Measurements from ENCODE around the gene PPARG. TPM values are rescaled to one million over a fixed set of nuclear protein-coding genes. Genes with fewer than 3 reads are reported as not detected.

The PPARG gene
- total RNA-seq, 4 donors from 2014 or later, result 199 to 374 (median 218) TPM

GRCh38 chr3:12470111-12470510 is 181.2 kb downstream of the PPARG start:
- DNase-seq (ENCODE audit: low spot score) (no peak), ATAC-seq (ENCODE audit: low FRiP score) (no peak)
- no peak for TF ChIP-seq CTCF (IDR thresholded peaks at IDR 0.05)

GRCh38 chr3:12470680-12471079 is 181.8 kb downstream of the PPARG start:
- ATAC-seq (ENCODE audit: low FRiP score) (no peak), DNase-seq (ENCODE audit: low spot score) (no peak)

GRCh38 chr3:12471241-12471640 is 182.4 kb downstream of the PPARG start:
- TF ChIP-seq CTCF (IDR thresholded peaks at IDR 0.05), result no peak
- DNase-seq (ENCODE audit: low spot score) (no peak), ATAC-seq (ENCODE audit: low FRiP score) (no peak)

More at GRCh38 chr3:12470680-12471079, 181.8 kb downstream of the PPARG start:
- no peak for TF ChIP-seq CTCF (IDR thresholded peaks at IDR 0.05)

- ATAC-seq (ENCODE audit: low FRiP score) (no peak), DNase-seq (ENCODE audit: low spot score) (no peak)
- no peak for TF ChIP-seq CTCF (IDR thresholded peaks at IDR 0.05)
Observed at GRCh38 chr3:12472000-12472610, 183.2 kb downstream of the PPARG start.

GRCh38 chr3:12472796-12473195 is 183.9 kb downstream of the PPARG start:
- no peak for ATAC-seq (ENCODE audit: low FRiP score)
- no peak for TF ChIP-seq CTCF (IDR thresholded peaks at IDR 0.05)

GRCh38 chr3:12473511-12473910 is 184.6 kb downstream of the PPARG start:
- TF ChIP-seq CTCF (IDR thresholded peaks at IDR 0.05), result no peak
- no peak for DNase-seq (ENCODE audit: low spot score)
- no peak for ATAC-seq (ENCODE audit: low FRiP score)

More at GRCh38 chr3:12472796-12473195, 183.9 kb downstream of the PPARG start:
- no peak for DNase-seq (ENCODE audit: low spot score)

GRCh38 chr3:12476238-12476897 is 187.5 kb downstream of the PPARG start:
- no peak for ATAC-seq (ENCODE audit: low FRiP score)
- no peak for TF ChIP-seq CTCF (IDR thresholded peaks at IDR 0.05)
- DNase-seq (ENCODE audit: low spot score), result no peak

All from omental fat pad (tissue), 4 donors.